Activated CD4-positive, alpha-beta T cell treated with anti-CD3 and anti-CD28 coated beads, Interleukin-2, Interleukin-4, amounts not matched to agents 100 ng/mL and 50 ng/mL, durations not matched to agents 16 hours and 8 hours (primary cell): ENCODE measurements around the gene SERPINA12.

Experiments used
- DNase-seq: peaks from one replicate; pipeline ENCODE4 v3.0.0-alpha.2; 2020; ENCODE audit warnings: low spot score

The SERPINA12 gene

GRCh38 chr14:94464290-94464689 lies 45.0 kb downstream of the SERPINA12 start:
- no peak for DNase-seq

- no peak for DNase-seq
Observed at GRCh38 chr14:94462763-94463572, 46.3 kb downstream of the SERPINA12 start.

- no peak for DNase-seq
Observed at GRCh38 chr14:94462219-94462551, 47.1 kb downstream of the SERPINA12 start.

GRCh38 chr14:94461526-94462218 lies 47.6 kb downstream of the SERPINA12 start:
- no peak for DNase-seq

- DNase-seq, result no peak
Observed at GRCh38 chr14:94460631-94461416, 48.4 kb downstream of the SERPINA12 start.

- DNase-seq, result no peak
Observed at GRCh38 chr14:94458558-94459205, 50.6 kb downstream of the SERPINA12 start.

- DNase-seq, result no peak
Observed at GRCh38 chr14:94458096-94458495, 51.2 kb downstream of the SERPINA12 start.

- DNase-seq, result no peak
Observed at GRCh38 chr14:94455928-94456327, 53.3 kb downstream of the SERPINA12 start.

- no peak for DNase-seq
Observed at GRCh38 chr14:94451826-94452225, 57.4 kb downstream of the SERPINA12 start.

- DNase-seq, result no peak
Observed at GRCh38 chr14:94451091-94451771, 58.0 kb downstream of the SERPINA12 start.

GRCh38 chr14:94450722-94451090 lies 58.6 kb downstream of the SERPINA12 start:
- DNase-seq, result no peak

GRCh38 chr14:94449930-94450329 lies 59.3 kb downstream of the SERPINA12 start:
- DNase-seq, result no peak

GRCh38 chr14:94448071-94448808 lies 61.0 kb downstream of the SERPINA12 start:
- DNase-seq, result no peak

GRCh38 chr14:94447206-94447605 lies 62.1 kb downstream of the SERPINA12 start:
- no peak for DNase-seq

- DNase-seq, result no peak
Observed at GRCh38 chr14:94446126-94446525, 63.1 kb downstream of the SERPINA12 start.

GRCh38 chr14:94445003-94445402 lies 64.3 kb downstream of the SERPINA12 start:
- no peak for DNase-seq

- DNase-seq, result no peak
Observed at GRCh38 chr14:94441531-94442205, 67.6 kb downstream of the SERPINA12 start.

- DNase-seq, result no peak
Observed at GRCh38 chr14:94441130-94441529, 68.1 kb downstream of the SERPINA12 start.

GRCh38 chr14:94439453-94440057 lies 69.7 kb downstream of the SERPINA12 start:
- no peak for DNase-seq
